ENCODE measurements around the gene USO1.
"Not testable (repeated sequence)": the region's sequence is repeated elsewhere in the genome, so short reads cannot be mapped to it uniquely, and the experiment has no call there.

The USO1 gene

DNA sequence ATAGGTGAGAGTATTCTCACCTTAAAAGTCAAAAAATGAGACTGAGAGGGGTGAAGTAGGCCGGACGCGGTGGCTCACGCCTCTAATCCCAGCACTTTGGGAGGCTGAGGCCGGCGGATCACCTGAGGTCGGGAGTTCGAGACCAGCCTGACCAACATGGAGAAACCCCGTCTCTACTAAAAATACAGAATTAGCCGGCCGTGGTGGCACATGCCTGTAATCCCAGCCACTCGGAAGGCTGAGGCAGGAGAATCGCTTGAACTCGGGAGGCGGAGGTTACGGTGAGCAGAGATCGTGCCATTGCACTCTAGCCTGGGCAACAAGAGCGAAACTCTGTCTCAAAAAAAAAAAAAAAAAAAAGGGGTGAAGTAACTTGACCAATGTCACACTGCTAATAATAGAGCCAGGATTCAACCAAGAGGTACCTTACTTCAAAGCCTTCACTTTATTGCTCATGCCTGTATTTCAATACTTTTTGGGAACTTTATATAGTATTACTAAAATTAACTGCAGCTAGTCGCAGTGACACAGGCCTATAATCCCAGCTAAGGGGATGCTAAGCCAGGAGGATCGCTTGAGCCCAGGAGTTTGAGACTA, 1.7 kb downstream of the USO1 start:
- Mint-ChIP-seq H3K4me3 (peak overlapping the region; percentile 99), H3K27ac (peak overlapping the region; percentile 100), H3K4me1 (peaks cover 44% of the 10 kb centered on the region), H3K36me3 (peaks cover 25% of the 10 kb centered on the region)
- not testable (repeated sequence) for DNase-seq (ENCODE audit: low spot score in 2 of 2); ATAC-seq; H3K9me3 Mint-ChIP-seq

DNA sequence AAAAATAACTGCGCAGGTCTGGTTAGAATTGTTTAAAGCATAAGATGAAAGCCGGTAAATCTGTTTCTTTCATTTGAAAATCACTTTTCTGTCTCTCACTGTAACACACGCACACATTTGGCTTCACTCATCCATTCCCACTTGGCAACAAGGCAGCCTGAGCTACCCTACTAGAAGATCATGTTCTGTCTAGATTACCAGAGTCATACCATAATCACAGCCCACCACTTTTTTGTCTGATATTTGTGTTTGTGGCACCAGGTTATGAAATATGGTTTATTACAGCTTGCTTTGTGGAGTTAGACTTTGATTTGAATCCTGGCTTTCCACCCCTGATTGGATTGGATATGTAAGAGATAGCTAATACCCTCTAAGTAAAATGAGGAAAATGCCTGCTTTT, 2.2 kb downstream of the USO1 start:
- peaks cover 44% of the 10 kb centered on the region for H3K4me1 Mint-ChIP-seq
- peaks cover 25% of the 10 kb centered on the region for H3K36me3 Mint-ChIP-seq
- H3K27ac Mint-ChIP-seq = peak overlapping the region; percentile 57
- peak overlapping the region; percentile 99 for H3K4me3 Mint-ChIP-seq
- DNase-seq (ENCODE audit: low spot score in 2 of 2) (no peak), ATAC-seq (no peak)
- H3K9me3 Mint-ChIP-seq = no peaks in the 10 kb centered on the region

GRCh38 chr4:75727073-75727472, 2.7 kb downstream of the USO1 start:
- Mint-ChIP-seq H3K4me1 (peaks cover 44% of the 10 kb centered on the region), H3K4me3 (peak overlapping the region; percentile 99), H3K36me3 (peaks cover 25% of the 10 kb centered on the region), H3K27ac (peak overlapping the region; percentile 57), H3K9me3 (no peaks in the 10 kb centered on the region)
- DNase-seq (ENCODE audit: low spot score in 2 of 2) = no peak
- no peak for ATAC-seq

DNA sequence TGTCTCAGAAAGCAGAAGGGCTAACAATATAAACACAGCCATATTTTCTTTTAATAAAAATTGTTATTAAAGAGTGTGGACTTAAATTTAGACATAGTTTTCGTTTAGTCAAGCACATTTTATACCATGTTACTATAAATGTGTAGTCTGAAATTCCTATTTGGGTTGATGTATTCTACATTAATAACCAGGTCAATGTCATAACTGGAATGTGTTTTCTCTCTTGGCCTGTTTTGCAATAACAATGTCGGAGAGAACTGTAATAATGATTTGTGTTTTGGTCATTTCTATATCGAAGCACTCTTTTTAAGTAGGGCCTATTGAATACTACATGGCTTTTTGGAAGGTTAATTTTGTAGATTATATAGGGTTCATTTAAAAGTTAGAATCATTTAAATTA, 5.5 kb downstream of the USO1 start:
- no peak for ATAC-seq
- Mint-ChIP-seq H3K36me3 (peaks cover 12% of the 10 kb centered on the region), H3K9me3 (no peaks in the 10 kb centered on the region), H3K4me3 (no peak overlapping the region), H3K27ac (no peak overlapping the region), H3K4me1 (peaks cover 49% of the 10 kb centered on the region)
- no peak for DNase-seq (ENCODE audit: low spot score in 2 of 2)

GRCh38 chr4:75733369-75733768, 9.0 kb downstream of the USO1 start:
- Mint-ChIP-seq H3K36me3 (peaks cover 7% of the 10 kb centered on the region), H3K9me3 (no peaks in the 10 kb centered on the region), H3K27ac (no peak overlapping the region), H3K4me3 (no peak overlapping the region), H3K4me1 (peaks cover 43% of the 10 kb centered on the region)
- no peak for DNase-seq (ENCODE audit: low spot score in 2 of 2)
- no peak for ATAC-seq

- Mint-ChIP-seq H3K4me1 (peaks cover 36% of the 10 kb centered on the region), H3K27ac (no peak overlapping the region), H3K4me3 (no peak overlapping the region), H3K36me3 (peaks cover 16% of the 10 kb centered on the region), H3K9me3 (no peaks in the 10 kb centered on the region)
- DNase-seq (ENCODE audit: low spot score in 2 of 2) = no peak
- ATAC-seq = no peak
Measured at GRCh38 chr4:75735525-75735924, 11.1 kb downstream of the USO1 start.

- Mint-ChIP-seq H3K4me3 (no peak overlapping the region), H3K36me3 (peaks cover 20% of the 10 kb centered on the region), H3K9me3 (no peaks in the 10 kb centered on the region), H3K4me1 (peaks cover 36% of the 10 kb centered on the region), H3K27ac (no peak overlapping the region)
- DNase-seq (ENCODE audit: low spot score in 2 of 2) (no peak), ATAC-seq (no peak)
Measured at GRCh38 chr4:75736862-75737261, 12.5 kb downstream of the USO1 start.

GRCh38 chr4:75737398-75737797, 13.0 kb downstream of the USO1 start:
- Mint-ChIP-seq H3K4me3 (no peak overlapping the region), H3K36me3 (peaks cover 20% of the 10 kb centered on the region), H3K27ac (no peak overlapping the region), H3K9me3 (no peaks in the 10 kb centered on the region), H3K4me1 (peaks cover 36% of the 10 kb centered on the region)
- no peak for ATAC-seq
- no peak for DNase-seq (ENCODE audit: low spot score in 2 of 2)

DNA sequence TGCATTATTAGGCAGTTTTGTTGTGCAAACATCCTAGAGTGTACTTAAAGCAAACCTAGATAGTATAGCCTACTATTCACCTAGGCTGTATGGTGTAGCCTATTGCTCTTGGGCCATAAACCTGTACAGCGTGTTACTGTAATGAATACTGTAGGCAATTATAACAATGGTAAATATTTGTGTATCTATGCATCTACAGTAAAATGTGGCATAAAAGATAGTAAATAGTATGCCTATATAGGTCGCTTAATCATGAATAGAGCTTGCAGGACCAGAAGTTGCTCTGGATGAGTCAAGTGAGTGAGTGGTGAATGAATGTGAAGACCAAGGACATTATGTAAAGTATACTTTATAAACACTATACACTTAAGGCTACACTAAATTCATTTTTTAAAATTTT, 16.6 kb downstream of the USO1 start:
- DNase-seq (ENCODE audit: low spot score in 2 of 2) (no peak), ATAC-seq (no peak)
- Mint-ChIP-seq H3K9me3 (no peaks in the 10 kb centered on the region), H3K4me3 (no peak overlapping the region), H3K27ac (no peak overlapping the region), H3K36me3 (peaks cover 26% of the 10 kb centered on the region), H3K4me1 (peaks cover 20% of the 10 kb centered on the region)

DNA sequence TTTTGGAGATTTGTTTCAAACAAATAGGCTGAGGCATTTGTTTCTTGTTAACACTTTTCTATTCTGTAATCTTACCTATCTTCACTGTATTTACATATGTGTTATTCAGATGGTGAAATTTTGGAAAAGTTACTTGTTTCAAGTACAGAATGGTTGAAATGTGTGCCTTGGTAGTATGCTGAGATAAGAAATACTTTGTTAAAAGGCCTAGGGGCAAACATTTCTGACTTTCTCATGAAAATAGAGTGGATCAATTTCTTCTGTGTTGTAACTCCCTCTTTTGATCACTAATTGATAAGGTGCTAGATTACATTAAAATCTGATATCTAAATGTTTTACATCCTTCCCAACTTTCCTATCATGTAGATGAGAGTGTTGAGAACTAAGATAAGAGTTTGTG, 18.1 kb downstream of the USO1 start:
- ATAC-seq (no peak), DNase-seq (ENCODE audit: low spot score in 2 of 2) (no peak)
- peaks cover 26% of the 10 kb centered on the region for H3K36me3 Mint-ChIP-seq
- H3K27ac Mint-ChIP-seq = no peak overlapping the region
- no peaks in the 10 kb centered on the region for H3K9me3 Mint-ChIP-seq
- H3K4me3 Mint-ChIP-seq = no peak overlapping the region
- peaks cover 13% of the 10 kb centered on the region for H3K4me1 Mint-ChIP-seq

GRCh38 chr4:75745161-75745560, 20.8 kb downstream of the USO1 start:
- Mint-ChIP-seq H3K27ac (no peak overlapping the region), H3K9me3 (no peaks in the 10 kb centered on the region), H3K36me3 (peaks cover 28% of the 10 kb centered on the region), H3K4me1 (peaks cover 13% of the 10 kb centered on the region), H3K4me3 (no peak overlapping the region)
- DNase-seq (ENCODE audit: low spot score in 2 of 2) (no peak), ATAC-seq (no peak)

GRCh38 chr4:75745721-75746199, 21.4 kb downstream of the USO1 start:
- DNase-seq (ENCODE audit: low spot score in 2 of 2) (no peak), ATAC-seq (no peak)
- H3K27ac Mint-ChIP-seq = no peak overlapping the region
- peaks cover 13% of the 10 kb centered on the region for H3K4me1 Mint-ChIP-seq
- no peaks in the 10 kb centered on the region for H3K9me3 Mint-ChIP-seq
- H3K4me3 Mint-ChIP-seq = no peak overlapping the region
- H3K36me3 Mint-ChIP-seq = peaks cover 28% of the 10 kb centered on the region

DNA sequence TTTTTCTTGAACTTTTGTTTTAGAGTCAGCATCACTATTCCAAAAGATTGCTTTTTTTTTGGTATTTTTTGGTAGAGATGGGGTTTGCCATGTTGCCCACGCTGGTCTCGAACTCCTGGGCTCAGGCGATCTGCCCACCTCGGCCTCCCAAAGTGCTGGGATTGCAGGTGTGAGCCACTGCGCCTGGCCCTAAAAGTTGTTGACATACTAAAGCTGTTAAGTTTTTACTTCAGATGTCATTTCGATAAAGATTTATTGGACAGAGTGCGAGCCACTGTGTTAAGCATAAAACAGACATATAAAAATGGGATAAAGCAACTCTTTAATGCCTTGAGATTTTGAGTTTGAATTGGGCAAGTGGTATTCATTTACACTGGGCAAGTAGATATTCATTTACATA, 28.3 kb downstream of the USO1 start:
- no peaks in the 10 kb centered on the region for H3K4me1 Mint-ChIP-seq
- DNase-seq (ENCODE audit: low spot score in 2 of 2) (no peak), ATAC-seq (no peak)
- H3K27ac Mint-ChIP-seq = peak overlapping the region; percentile 38
- peaks cover 70% of the 10 kb centered on the region for H3K36me3 Mint-ChIP-seq
- no peak overlapping the region for H3K4me3 Mint-ChIP-seq
- no peaks in the 10 kb centered on the region for H3K9me3 Mint-ChIP-seq

DNA sequence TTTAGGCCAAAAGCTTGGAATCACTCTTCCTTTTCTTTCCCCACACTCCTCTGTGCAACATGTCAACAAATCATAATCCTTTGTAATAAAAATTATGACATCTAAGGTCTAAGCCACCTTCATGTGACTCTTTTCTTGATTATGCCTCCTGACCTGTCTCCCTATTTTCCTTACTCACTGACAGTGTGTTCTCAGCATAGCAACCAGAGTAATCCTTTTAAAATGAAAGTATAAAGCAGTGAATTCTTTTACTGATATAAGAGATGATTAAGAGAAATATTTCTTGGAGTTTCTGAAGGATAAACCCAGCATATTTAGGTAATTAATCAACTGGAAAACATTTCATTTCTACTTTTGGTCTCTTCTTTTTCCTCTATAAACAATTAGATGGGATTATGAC, 44.7 kb downstream of the USO1 start:
- peaks cover 10% of the 10 kb centered on the region for H3K4me1 Mint-ChIP-seq
- no peak overlapping the region for H3K4me3 Mint-ChIP-seq
- DNase-seq (ENCODE audit: low spot score in 2 of 2) = no peak
- H3K27ac Mint-ChIP-seq = no peak overlapping the region
- peaks cover 61% of the 10 kb centered on the region for H3K36me3 Mint-ChIP-seq
- H3K9me3 Mint-ChIP-seq = no peaks in the 10 kb centered on the region
- ATAC-seq = no peak

DNA sequence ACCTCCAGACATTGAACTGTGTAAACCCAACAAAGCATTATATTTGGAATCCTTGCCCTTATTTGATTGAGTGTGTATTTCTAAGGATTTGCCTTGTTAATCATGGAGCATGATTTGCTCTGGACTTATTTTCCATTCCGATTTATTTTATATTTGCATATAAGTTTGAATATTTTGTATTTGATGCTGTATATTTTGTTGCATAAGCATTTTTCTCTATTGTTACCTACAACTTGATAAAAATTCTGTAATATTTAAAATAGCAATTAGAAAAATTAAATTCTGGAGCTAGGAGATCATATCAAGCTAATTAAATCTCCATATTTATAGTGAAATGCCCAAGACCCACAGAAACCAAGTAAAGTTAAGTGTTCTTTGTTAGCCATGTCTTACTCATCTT, 47.2 kb downstream of the USO1 start:
- H3K9me3 Mint-ChIP-seq = no peaks in the 10 kb centered on the region
- no peak overlapping the region for H3K27ac Mint-ChIP-seq
- H3K4me3 Mint-ChIP-seq = no peak overlapping the region
- no peak for ATAC-seq
- no peak for DNase-seq (ENCODE audit: low spot score in 2 of 2)
- H3K36me3 Mint-ChIP-seq = peaks cover 82% of the 10 kb centered on the region
- H3K4me1 Mint-ChIP-seq = peaks cover 10% of the 10 kb centered on the region

DNA sequence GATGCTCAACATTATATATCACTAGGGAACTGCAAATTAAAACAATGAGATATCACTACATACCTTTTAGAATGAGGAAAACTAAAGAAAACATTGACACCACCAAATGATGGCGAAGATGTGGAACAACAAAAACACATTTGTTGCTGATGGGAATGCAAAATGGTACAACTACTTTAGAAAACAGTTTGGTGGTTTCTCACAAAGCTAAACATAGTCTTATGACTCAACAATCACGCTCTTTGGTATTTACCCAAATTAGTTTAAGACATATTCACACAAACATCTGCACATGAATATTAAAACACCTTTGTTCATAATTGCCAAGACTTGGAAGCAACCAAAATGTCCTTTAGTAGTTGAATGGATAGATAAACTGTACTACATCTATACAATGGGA, 53.2 kb downstream of the USO1 start:
- Mint-ChIP-seq H3K4me1 (peaks cover 12% of the 10 kb centered on the region), H3K27ac (no peak overlapping the region), H3K36me3 (peaks cover 100% of the 10 kb centered on the region), H3K9me3 (no peaks in the 10 kb centered on the region), H3K4me3 (no peak overlapping the region)
- ATAC-seq (no peak), DNase-seq (ENCODE audit: low spot score in 2 of 2) (no peak)
